DMS 273 (cell line): ENCODE data around the gene LMOD1.
"Not testable (repeated sequence)": the region's sequence is repeated elsewhere in the genome, so short reads cannot be mapped to it uniquely, and the experiment has no call there.

ENCODE experiments used
- DNase-seq: peaks from one replicate; lab custom pipeline; 2025; ENCODE audit not compliant: unreplicated experiment; lab: John Stamatoyannopoulos, UW

Gene LMOD1

GRCh38 chr1:201946224-201946908 lies at the start of gene LMOD1:
Gene LMOD1, minus strand, starts transcription at chr1:201946548. Its CDS starts 208 bp downstream, at chr1:201946340.
- DNase-seq, result peak; percentile 72

- DNase-seq, result no peak
Measured at GRCh38 chr1:201990427-201990826, 44.1 kb upstream of the LMOD1 start.

GRCh38 chr1:201989354-201990128 lies 43.2 kb upstream of the LMOD1 start:
- DNase-seq, result no peak

- DNase-seq, result no peak
Measured at GRCh38 chr1:201988601-201989000, 42.3 kb upstream of the LMOD1 start.

GRCh38 chr1:201985355-201985754 lies 39.0 kb upstream of the LMOD1 start:
- peak; percentile 76 for DNase-seq

GRCh38 chr1:201984446-201984845 lies 38.1 kb upstream of the LMOD1 start:
- DNase-seq, result no peak

GRCh38 chr1:201983380-201983805 lies 37.0 kb upstream of the LMOD1 start:
- DNase-seq, result no peak

GRCh38 chr1:201982623-201983379 lies 36.5 kb upstream of the LMOD1 start, which contains the start of gene RNPEP:
Gene RNPEP, plus strand, starts transcription at chr1:201982648. Its CDS starts 19 bp downstream, at chr1:201982667.
- peak; percentile 92 for DNase-seq

- no peak for DNase-seq
Measured at GRCh38 chr1:201982082-201982622, 35.8 kb upstream of the LMOD1 start.

GRCh38 chr1:201970334-201971159 lies 24.2 kb upstream of the LMOD1 start:
- peak; percentile 90 for DNase-seq

- no peak for DNase-seq
Measured at GRCh38 chr1:201968202-201968925, 22.0 kb upstream of the LMOD1 start.

- DNase-seq, result no peak
Measured at GRCh38 chr1:201966171-201966570, 19.8 kb upstream of the LMOD1 start.

- DNase-seq, result no peak
Measured at GRCh38 chr1:201964261-201964660, 17.9 kb upstream of the LMOD1 start.

GRCh38 chr1:201962382-201962781 lies 16.0 kb upstream of the LMOD1 start:
- DNase-seq, result not testable (repeated sequence)

GRCh38 chr1:201958348-201958747 lies 12.0 kb upstream of the LMOD1 start:
- no peak for DNase-seq

- peak; percentile 76 for DNase-seq
Measured at GRCh38 chr1:201955729-201956143, 9.4 kb upstream of the LMOD1 start.

- peak; percentile 99 for DNase-seq
Measured at GRCh38 chr1:201955009-201955728, 8.8 kb upstream of the LMOD1 start, which contains the start of gene TIMM17A. Gene TIMM17A, plus strand, starts transcription at chr1:201955503. Its CDS starts 24 bp downstream, at chr1:201955527.

- DNase-seq, result no peak
Measured at GRCh38 chr1:201954263-201955008, 8.1 kb upstream of the LMOD1 start.
